HG02759 (cell line): ENCODE data around the gene SCG2.

Source experiments
- ATAC-seq: cut with Tn5 transposase; IDR thresholded peaks from one replicate; pipeline ENCODE4 v1.9.1; 2021; ENCODE audit warnings: mild to moderate bottlenecking, moderate library complexity; ENCODE audit not compliant: unreplicated experiment

SCG2 gene

GRCh38 chr2:223582001-223582400, 20.2 kb downstream of the SCG2 start:
- no peak for ATAC-seq

GRCh38 chr2:223580951-223581350, 21.2 kb downstream of the SCG2 start:
- ATAC-seq, result no peak

GRCh38 chr2:223578846-223579245, 23.3 kb downstream of the SCG2 start:
- ATAC-seq, result no peak

GRCh38 chr2:223576873-223577272, 25.3 kb downstream of the SCG2 start:
- ATAC-seq, result no peak

- no peak for ATAC-seq
Measured at GRCh38 chr2:223570784-223571183, 31.4 kb downstream of the SCG2 start.

GRCh38 chr2:223566396-223566795, 35.8 kb downstream of the SCG2 start:
- ATAC-seq, result no peak

- no peak for ATAC-seq
Measured at GRCh38 chr2:223563462-223563861, 38.7 kb downstream of the SCG2 start.

- ATAC-seq, result no peak
Measured at GRCh38 chr2:223562078-223562477, 40.1 kb downstream of the SCG2 start.

GRCh38 chr2:223560749-223561435, 41.3 kb downstream of the SCG2 start:
- ATAC-seq, result no peak

GRCh38 chr2:223558970-223559369, 43.2 kb downstream of the SCG2 start:
- ATAC-seq, result no peak

GRCh38 chr2:223554923-223555322, 47.2 kb downstream of the SCG2 start:
- no peak for ATAC-seq

- ATAC-seq, result no peak
Measured at GRCh38 chr2:223549215-223549614, 52.9 kb downstream of the SCG2 start.

GRCh38 chr2:223548194-223548593, 54.0 kb downstream of the SCG2 start:
- ATAC-seq, result no peak
